Sigmoid colon (tissue), 4 donors: Measurements from ENCODE around the gene YJEFN3.

Source experiments
- POLR2AphosphoS5 ChIP-seq, 4 donors: sonication (generic); formaldehyde crosslinking; IDR thresholded peaks; one replicate each; pipeline ENCODE4 v1.6.1; 2017; ENCODE audit warnings: antibody characterized with exemption in 4 of 4
- TF ChIP-seq, protein P1 (sequence below), 4 experiments: fragments of 450-650 bp in 3 of 4; fragments of 200-600 bp in 1 of 4; IDR thresholded peaks; one replicate each; pipeline ENCODE4 v1.5.1; 2016 to 2019; ENCODE audit warnings: antibody characterized with exemption in 4 of 4, mild to moderate bottlenecking in 3 of 4, moderate library complexity in 2 of 4

DNA sequence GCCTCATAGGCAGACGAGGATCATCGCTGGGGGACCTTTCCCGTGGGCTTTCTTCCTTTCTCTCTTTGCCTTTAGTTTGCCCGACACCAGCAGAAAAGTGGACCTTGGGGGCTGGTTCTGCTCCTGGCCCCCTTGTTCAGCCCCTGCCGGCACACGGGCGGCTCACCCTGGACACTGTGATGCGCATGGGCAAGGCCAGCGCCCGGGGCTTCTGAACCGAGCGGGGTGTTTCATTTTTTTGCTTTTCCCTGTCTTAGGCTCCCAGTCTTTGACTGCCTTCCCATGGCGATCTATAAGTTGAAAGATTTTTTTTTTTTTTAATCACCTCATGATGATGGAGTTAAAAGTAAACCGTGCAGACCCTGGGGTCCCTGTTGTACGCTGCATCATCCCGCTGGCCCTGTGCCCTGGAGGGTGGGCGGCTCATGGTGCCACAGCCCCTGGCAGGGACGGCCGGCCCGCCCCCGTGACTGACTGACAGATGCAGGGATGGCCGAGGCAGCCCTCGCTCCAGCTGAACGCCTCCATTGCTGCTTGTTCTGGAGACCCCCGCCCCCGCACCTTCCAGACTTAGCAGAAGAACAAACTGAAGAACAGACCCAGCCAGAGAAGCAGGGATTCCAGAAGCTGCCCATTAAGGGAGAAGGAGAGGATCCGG is 22.9 kb upstream of the YJEFN3 start:
- TF ChIP-seq, protein P1, sequence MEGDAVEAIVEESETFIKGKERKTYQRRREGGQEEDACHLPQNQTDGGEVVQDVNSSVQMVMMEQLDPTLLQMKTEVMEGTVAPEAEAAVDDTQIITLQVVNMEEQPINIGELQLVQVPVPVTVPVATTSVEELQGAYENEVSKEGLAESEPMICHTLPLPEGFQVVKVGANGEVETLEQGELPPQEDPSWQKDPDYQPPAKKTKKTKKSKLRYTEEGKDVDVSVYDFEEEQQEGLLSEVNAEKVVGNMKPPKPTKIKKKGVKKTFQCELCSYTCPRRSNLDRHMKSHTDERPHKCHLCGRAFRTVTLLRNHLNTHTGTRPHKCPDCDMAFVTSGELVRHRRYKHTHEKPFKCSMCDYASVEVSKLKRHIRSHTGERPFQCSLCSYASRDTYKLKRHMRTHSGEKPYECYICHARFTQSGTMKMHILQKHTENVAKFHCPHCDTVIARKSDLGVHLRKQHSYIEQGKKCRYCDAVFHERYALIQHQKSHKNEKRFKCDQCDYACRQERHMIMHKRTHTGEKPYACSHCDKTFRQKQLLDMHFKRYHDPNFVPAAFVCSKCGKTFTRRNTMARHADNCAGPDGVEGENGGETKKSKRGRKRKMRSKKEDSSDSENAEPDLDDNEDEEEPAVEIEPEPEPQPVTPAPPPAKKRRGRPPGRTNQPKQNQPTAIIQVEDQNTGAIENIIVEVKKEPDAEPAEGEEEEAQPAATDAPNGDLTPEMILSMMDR (IDR thresholded peaks at IDR 0.05) = no peak
- TF ChIP-seq POLR2AphosphoS5 (IDR thresholded peaks at IDR 0.05) = no peak
